Right kidney (tissue), 1 donor: ENCODE measurements around the gene PTTG1IP2.

Experiments used
- DNase-seq: peaks from one replicate; pipeline ENCODE4 v3.0.0-alpha.2; 2016

PTTG1IP2 gene

GRCh38 chr7:90483251-90483650, 13.8 kb downstream of the PTTG1IP2 start:
- no peak for DNase-seq

DNA sequence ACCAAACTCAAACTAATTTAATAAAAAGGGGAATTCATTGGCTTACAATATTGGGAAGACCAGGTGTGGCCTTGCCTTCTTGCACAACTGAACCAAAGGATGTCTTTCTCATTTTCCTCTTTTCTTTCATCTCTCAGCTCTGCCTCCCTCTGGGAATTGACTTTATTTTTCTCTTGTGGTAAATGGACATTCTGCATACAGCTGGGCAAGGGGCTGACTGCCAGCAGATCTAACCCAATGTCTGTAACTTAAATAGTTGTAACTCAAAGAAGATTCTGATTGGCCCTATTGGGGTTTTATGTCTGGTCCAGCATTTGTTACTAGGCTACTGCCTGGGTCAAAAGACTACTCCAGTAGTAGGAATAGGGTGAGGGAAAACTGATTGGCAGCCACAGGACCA, 15.3 kb downstream of the PTTG1IP2 start:
- DNase-seq, result no peak

- no peak for DNase-seq
Observed at GRCh38 chr7:90485734-90486316, 16.4 kb downstream of the PTTG1IP2 start.

DNA sequence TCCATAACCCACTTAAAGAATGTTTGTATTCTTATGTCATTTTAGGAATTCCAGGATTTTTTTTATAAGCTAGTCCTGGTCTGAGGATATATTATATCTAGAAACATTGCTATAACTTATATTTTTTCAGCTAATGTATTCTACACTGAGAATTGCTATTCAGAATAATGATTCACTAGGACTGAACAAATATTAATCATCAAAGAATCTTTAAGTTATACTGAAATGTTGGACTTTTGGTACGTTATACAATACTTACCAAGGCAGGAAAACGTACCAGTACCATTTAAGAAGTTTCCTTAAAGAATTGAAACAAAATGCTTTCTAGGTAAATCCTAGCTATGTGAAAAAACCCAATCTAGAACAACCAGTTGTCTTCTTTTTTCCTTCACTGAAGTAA, 18.4 kb downstream of the PTTG1IP2 start:
- DNase-seq, result no peak

DNA sequence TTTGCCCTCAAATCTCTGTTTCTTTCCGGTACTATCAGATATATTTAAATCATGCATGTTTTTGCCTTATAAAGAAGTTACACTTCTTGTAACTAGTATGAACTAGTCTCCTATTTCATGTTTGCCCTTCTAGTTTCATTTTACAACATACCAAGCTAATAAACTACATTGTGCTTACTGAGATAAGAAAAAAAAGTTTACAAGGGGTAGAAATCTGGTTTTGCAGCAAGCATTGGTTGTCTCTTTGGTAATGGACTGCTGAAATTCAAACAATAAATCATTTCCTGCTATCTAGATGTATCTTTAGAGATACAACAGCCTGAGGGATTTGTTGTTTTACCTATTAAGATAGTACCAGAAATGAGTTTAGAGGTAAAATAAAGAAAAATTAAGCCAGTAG, 18.8 kb downstream of the PTTG1IP2 start:
- no peak for DNase-seq

- no peak for DNase-seq
Observed at GRCh38 chr7:90492250-90492649, 22.8 kb downstream of the PTTG1IP2 start.

DNA sequence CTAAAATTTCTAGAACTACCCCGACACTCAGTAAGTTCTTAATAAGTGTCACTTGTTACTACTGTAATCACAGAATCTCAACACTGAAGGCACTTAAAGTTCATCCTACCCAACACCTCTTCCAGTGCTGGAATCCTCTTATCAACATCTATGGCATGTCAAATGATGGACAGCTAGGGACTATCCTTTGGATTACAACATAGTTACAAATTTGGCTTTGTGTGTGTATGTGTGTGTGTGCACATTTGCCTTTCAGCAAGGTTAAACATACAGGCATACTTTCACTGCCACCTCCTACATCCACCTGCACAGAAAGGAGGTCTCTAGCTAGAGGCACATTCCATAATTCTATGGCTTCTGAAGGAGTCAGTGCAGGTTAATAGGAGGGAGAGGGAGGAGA, 25.8 kb downstream of the PTTG1IP2 start:
- no peak for DNase-seq

GRCh38 chr7:90502539-90502938, 33.1 kb downstream of the PTTG1IP2 start:
- no peak for DNase-seq

GRCh38 chr7:90503367-90503766, 33.9 kb downstream of the PTTG1IP2 start:
- no peak for DNase-seq

DNA sequence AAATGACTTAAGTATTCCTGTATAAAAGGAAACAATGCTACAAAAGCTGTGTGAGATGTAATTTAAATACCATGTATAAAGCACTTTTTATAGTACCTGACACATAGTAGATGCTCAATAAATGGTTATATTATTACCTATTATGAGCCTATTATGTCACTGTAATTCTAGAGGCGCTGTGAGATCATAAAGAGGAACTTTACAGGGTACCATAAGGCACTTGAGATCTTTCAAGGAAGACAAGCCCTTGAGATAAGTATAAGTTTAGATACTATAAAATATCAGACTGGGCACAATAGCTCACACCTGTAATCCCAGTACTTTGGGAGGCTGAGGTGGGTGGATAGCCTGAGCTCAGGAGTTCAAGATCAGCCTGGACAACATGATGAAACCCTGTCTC, 38.3 kb downstream of the PTTG1IP2 start:
- no peak for DNase-seq

- no peak for DNase-seq
Observed at GRCh38 chr7:90511776-90512175, 42.3 kb downstream of the PTTG1IP2 start.

GRCh38 chr7:90512821-90513254, 43.4 kb downstream of the PTTG1IP2 start:
- no peak for DNase-seq

DNA sequence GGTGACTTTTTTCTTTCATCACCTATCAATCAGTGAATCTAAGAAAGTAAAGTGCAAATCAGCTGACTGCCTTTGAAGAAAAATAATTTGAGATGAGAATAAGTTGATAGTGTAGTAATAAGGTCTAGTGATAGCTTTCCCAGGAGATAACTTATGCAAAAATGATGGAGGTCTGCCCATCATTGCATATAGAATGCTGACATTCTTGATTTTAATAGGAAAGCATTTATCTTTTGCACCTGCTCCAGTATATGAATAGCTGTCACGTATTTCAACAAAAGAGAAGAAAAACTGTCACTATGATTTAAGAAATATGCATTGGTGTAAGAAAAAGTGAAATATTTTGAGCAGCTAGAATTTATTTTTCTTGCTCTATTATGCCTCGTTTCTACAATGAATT, 46.8 kb downstream of the PTTG1IP2 start:
- no peak for DNase-seq

- DNase-seq, result no peak
Observed at GRCh38 chr7:90518630-90519029, 49.2 kb downstream of the PTTG1IP2 start.

DNA sequence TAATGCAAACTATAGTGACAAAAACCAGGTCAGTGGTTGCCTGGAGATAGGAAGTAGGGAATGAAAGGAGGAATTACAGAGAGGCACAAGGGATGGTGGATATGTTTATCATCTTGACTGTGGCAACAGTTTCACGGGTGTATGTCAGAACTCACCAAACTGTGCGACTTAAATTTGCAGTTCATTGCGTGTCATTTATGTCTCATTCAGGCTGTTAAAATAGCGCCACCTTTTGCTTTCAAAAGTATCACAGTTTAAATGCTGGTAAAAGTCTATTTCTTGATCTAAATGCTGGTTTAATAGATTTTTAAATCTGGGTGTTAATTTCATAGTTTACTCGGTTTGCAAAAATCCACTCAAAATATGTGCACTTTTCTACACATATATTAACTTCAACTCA, 51.0 kb downstream of the PTTG1IP2 start:
- DNase-seq, result no peak

GRCh38 chr7:90530263-90530662, 60.8 kb downstream of the PTTG1IP2 start:
- no peak for DNase-seq

DNA sequence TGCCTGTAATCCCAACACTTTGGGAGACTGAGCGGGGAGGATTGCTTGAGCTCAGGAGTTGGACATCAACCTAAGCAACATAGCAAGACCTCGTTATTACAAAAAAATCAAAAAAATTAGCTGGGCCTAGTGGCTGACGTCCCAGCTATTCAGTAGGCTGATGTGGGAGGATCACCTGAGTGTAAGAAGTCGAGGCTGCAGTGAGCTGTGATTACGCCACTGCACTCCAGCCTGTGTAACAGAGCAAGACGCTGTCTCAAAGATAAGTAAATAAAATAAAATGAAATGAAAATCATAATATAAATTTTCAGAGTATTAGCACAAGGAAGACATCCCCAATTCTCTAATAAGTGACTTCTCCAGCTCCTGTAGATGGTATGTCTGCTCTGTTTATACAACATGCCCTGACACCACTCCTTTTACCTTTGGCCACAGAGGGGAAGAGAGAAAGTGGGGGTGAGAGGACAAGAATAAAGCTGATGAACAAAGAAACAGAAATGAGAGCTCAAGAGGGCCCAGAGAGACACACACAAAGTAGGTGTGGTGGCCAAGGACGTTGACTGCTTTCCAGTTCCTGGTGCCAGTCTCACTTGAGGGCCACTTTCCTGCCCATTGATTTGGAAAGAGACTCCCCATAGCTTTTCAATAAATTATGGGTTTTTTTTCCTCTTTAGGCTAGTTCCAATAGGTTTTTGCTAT, 62.9 kb downstream of the PTTG1IP2 start:
- no peak for DNase-seq

- no peak for DNase-seq
Observed at GRCh38 chr7:90536449-90536848, 67.0 kb downstream of the PTTG1IP2 start.

- no peak for DNase-seq
Observed at GRCh38 chr7:90538405-90538804, 69.0 kb downstream of the PTTG1IP2 start.

- no peak for DNase-seq
Observed at GRCh38 chr7:90540406-90540805, 71.0 kb downstream of the PTTG1IP2 start.

DNA sequence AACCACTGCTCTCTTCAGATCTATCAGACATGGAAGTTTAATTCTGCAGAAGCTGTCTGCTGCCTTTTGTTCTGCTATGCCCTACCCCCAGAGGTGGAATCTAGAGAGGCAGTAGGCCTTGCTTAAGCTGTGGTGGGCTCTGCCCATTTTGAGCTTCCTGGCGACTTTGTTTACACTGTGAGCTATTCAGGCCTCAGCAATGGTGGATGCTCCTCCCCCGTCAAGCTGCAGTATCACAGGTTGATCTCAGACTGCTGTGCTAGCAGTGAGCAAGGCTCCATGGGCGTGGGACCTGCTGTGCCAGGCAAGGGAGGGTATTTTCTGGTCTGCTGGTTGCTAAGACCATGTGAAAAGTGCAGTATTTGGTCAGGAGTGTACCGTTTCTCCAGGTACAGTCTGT, 81.6 kb downstream of the PTTG1IP2 start:
- no peak for DNase-seq

GRCh38 chr7:90552521-90552920, 83.1 kb downstream of the PTTG1IP2 start:
- DNase-seq, result no peak

DNA sequence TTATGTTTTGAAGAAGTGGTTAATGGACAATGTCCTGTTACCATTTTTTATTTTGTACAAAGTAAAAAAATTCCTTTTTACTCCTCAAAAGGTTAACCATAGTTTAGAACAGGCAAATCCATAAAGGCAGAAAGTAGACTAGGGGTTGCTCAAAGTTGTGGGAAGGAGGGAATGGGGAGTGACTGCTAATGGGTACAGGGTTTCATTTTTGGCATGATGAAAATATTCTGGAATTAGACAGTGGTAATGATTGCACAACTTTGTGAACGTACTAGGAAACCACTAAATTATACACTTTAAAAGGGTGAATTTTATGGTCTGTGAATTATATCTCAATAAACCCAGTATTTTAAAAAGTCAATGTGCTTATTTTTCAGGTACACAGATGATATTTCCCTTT, 91.3 kb downstream of the PTTG1IP2 start:
- no peak for DNase-seq
